ENCODE measurements around the gene DDX24.
A peak's percentile ranks its signal among the peaks of the same experiment; 100 is the strongest.

The DDX24 gene

GRCh38 chr14:94040796-94041195 lies 40.2 kb downstream of the DDX24 start:
- DNase-seq (ENCODE audit: low read depth), result no peak
- H3K4me3 ChIP-seq (ENCODE audit: low read depth, low read length), result no peak overlapping the region
- no peak for TF ChIP-seq CTCF (IDR thresholded peaks at IDR 0.05; ENCODE audit: low read depth, low read length, missing control alignments)

- TF ChIP-seq CTCF (IDR thresholded peaks at IDR 0.05; ENCODE audit: low read depth, low read length, missing control alignments), result no peak
- DNase-seq (ENCODE audit: low read depth), result no peak
- H3K4me3 ChIP-seq (ENCODE audit: low read depth, low read length), result no peak overlapping the region
Observed at GRCh38 chr14:94040247-94040646, 40.8 kb downstream of the DDX24 start.

GRCh38 chr14:94038921-94039629 lies 41.9 kb downstream of the DDX24 start:
- no peak overlapping the region for H3K4me3 ChIP-seq (ENCODE audit: low read depth, low read length)
- no peak for TF ChIP-seq CTCF (IDR thresholded peaks at IDR 0.05; ENCODE audit: low read depth, low read length, missing control alignments)
- no peak for DNase-seq (ENCODE audit: low read depth)

- TF ChIP-seq CTCF (IDR thresholded peaks at IDR 0.05; ENCODE audit: low read depth, low read length, missing control alignments), result no peak
- no peak overlapping the region for H3K4me3 ChIP-seq (ENCODE audit: low read depth, low read length)
- DNase-seq (ENCODE audit: low read depth), result no peak
Observed at GRCh38 chr14:94038510-94038909, 42.5 kb downstream of the DDX24 start.

- no peak overlapping the region for H3K4me3 ChIP-seq (ENCODE audit: low read depth, low read length)
- TF ChIP-seq CTCF (IDR thresholded peaks at IDR 0.05; ENCODE audit: low read depth, low read length, missing control alignments), result no peak
- DNase-seq (ENCODE audit: low read depth), result no peak
Observed at GRCh38 chr14:94037954-94038353, 43.0 kb downstream of the DDX24 start.

GRCh38 chr14:94036313-94037167 lies 44.5 kb downstream of the DDX24 start:
- DNase-seq (ENCODE audit: low read depth), result peak; percentile 34
- TF ChIP-seq CTCF (IDR thresholded peaks at IDR 0.05; ENCODE audit: low read depth, low read length, missing control alignments), result peak; percentile 93
- no peak overlapping the region for H3K4me3 ChIP-seq (ENCODE audit: low read depth, low read length)

All from GM12864 (cell line).